H9 (cell line): ENCODE results near the gene CDKN3. TPM values are rescaled to one million over a fixed set of nuclear protein-coding genes. Genes with fewer than 3 reads are reported as not detected.

Source experiments
- DNase-seq: peaks from one replicate; pipeline ENCODE4 v3.0.0-alpha.2; 2017
- H2AFZ ChIP-seq: one replicate; pipeline ENCODE4 v1.6.1; 2013; ENCODE audit warnings: mild to moderate bottlenecking, low read length, control low read depth, moderate library complexity
- H2AK5ac ChIP-seq: 2 replicates; pipeline ENCODE4 v1.6.1; 2013; ENCODE audit warnings: low read length, control low read depth, mixed read lengths; ENCODE audit not compliant: insufficient read length
- H2BK120ac ChIP-seq: one replicate; pipeline ENCODE4 v1.6.1; 2013; ENCODE audit warnings: low read depth, mild to moderate bottlenecking, low read length, control low read depth, inconsistent platforms; ENCODE audit not compliant: poor library complexity, severe bottlenecking
- H2BK12ac ChIP-seq: 2 replicates; pipeline ENCODE4 v1.6.1; 2013; ENCODE audit warnings: low read length, control low read depth, mixed read lengths, low read depth; ENCODE audit not compliant: insufficient read length
- H2BK15ac ChIP-seq: 2 replicates; pipeline ENCODE4 v1.6.1; 2013; ENCODE audit warnings: low read depth, low read length, control low read depth
- H2BK20ac ChIP-seq: one replicate; pipeline ENCODE4 v1.6.1; 2013; ENCODE audit warnings: low read depth, mild to moderate bottlenecking, low read length, control low read depth, inconsistent platforms; ENCODE audit not compliant: poor library complexity, severe bottlenecking
- H2BK5ac ChIP-seq: 2 replicates; pipeline ENCODE4 v1.6.1; 2013; ENCODE audit warnings: low read length, control low read depth, mixed read lengths; ENCODE audit not compliant: insufficient read length
- H3K14ac ChIP-seq: 2 replicates; pipeline ENCODE4 v1.6.1; 2013; ENCODE audit warnings: low read length, control low read depth; ENCODE audit not compliant: insufficient read depth
- H3K18ac ChIP-seq: 2 replicates; pipeline ENCODE4 v1.6.1; 2013; ENCODE audit warnings: low read depth, mild to moderate bottlenecking, mixed read lengths, low read length, control low read depth; ENCODE audit not compliant: insufficient read length
- H3K23ac ChIP-seq: 2 replicates; pipeline ENCODE4 v1.6.1; 2013; ENCODE audit warnings: low read length, control low read depth, mixed read lengths, low read depth; ENCODE audit not compliant: insufficient read length
- H3K23me2 ChIP-seq: 2 replicates; pipeline ENCODE4 v1.6.1; 2013; ENCODE audit warnings: low read depth, mild to moderate bottlenecking, mixed read lengths, low read length, control low read depth; ENCODE audit not compliant: insufficient read length, poor library complexity, severe bottlenecking
- H3K27ac ChIP-seq: 2 replicates; pipeline ENCODE4 v1.5.1; 2013; ENCODE audit warnings: low read length, control low read depth, mixed read lengths, low read depth; ENCODE audit not compliant: insufficient read length
- H3K27me3 ChIP-seq: 2 replicates; pipeline ENCODE4 v1.6.1; 2013; ENCODE audit warnings: low read length, control low read depth, inconsistent platforms; ENCODE audit not compliant: insufficient read depth
- H3K4ac ChIP-seq: 2 replicates; pipeline ENCODE4 v1.6.1; 2013; ENCODE audit warnings: low read depth, mild to moderate bottlenecking, control low read depth, inconsistent platforms, low read length, moderate library complexity
- H3K4me1 ChIP-seq: 2 replicates; pipeline ENCODE4 v1.6.1; 2013; ENCODE audit warnings: low read length, control low read depth, inconsistent platforms; ENCODE audit not compliant: insufficient read depth
- H3K4me2 ChIP-seq: 2 replicates; pipeline ENCODE4 v1.6.1; 2013; ENCODE audit warnings: low read length, control low read depth, mixed read lengths; ENCODE audit not compliant: insufficient read length, insufficient read depth
- H3K56ac ChIP-seq: 2 replicates; pipeline ENCODE4 v1.6.1; 2013; ENCODE audit warnings: low read depth, mild to moderate bottlenecking, mixed read lengths, low read length, control low read depth; ENCODE audit not compliant: insufficient read length
- H3K79me1 ChIP-seq: 2 replicates; pipeline ENCODE4 v1.6.1; 2013; ENCODE audit warnings: low read depth, mild to moderate bottlenecking, moderate library complexity, low read length, control low read depth, inconsistent platforms; ENCODE audit not compliant: insufficient read depth, poor library complexity, severe bottlenecking
- H3K79me2 ChIP-seq: 2 replicates; pipeline ENCODE4 v1.6.1; 2013; ENCODE audit warnings: low read length, control low read depth, inconsistent platforms; ENCODE audit not compliant: insufficient read depth
- H3K9ac ChIP-seq: 2 replicates; pipeline ENCODE4 v1.6.1; 2013; ENCODE audit warnings: low read length, control low read depth, mixed read lengths; ENCODE audit not compliant: insufficient read length; ENCODE audit errors: extremely low read depth
- H3K9me3 ChIP-seq: one replicate; pipeline ENCODE4 v1.6.1; 2013; ENCODE audit warnings: low read depth, low read length, inconsistent platforms; ENCODE audit not compliant: control insufficient read depth
- H3T11ph ChIP-seq: one replicate; pipeline ENCODE4 v1.6.1; 2013; ENCODE audit warnings: mild to moderate bottlenecking, low read length, control low read depth, inconsistent platforms
- H4K20me1 ChIP-seq: one replicate; pipeline ENCODE4 v1.6.1; 2013; ENCODE audit not compliant: control insufficient read depth, insufficient read length, insufficient read depth
- H4K5ac ChIP-seq: 2 replicates; pipeline ENCODE4 v1.6.1; 2013; ENCODE audit warnings: low read depth, mild to moderate bottlenecking, mixed read lengths, low read length, control low read depth; ENCODE audit not compliant: insufficient read length
- H4K8ac ChIP-seq: replicated peaks from 2 replicates; pipeline ENCODE4 v1.6.1; 2013; ENCODE audit warnings: low read length, control low read depth, mixed read lengths, low read depth; ENCODE audit not compliant: insufficient read length
- H4K91ac ChIP-seq: 2 replicates; pipeline ENCODE4 v1.6.1; 2013; ENCODE audit warnings: low read depth, mild to moderate bottlenecking, moderate library complexity, mixed read lengths, low read length, control low read depth; ENCODE audit not compliant: insufficient read length
- H3K27ac Mint-ChIP-seq, 3 experiments: 2 replicates in 2 of 3; 3 replicates in 1 of 3; pipeline ENCODE4 v1.8.0; 2020 to 2021; ENCODE audit warnings: mixed read lengths in 3 of 3, mild to moderate bottlenecking in 1 of 3, moderate library complexity in 1 of 3
- H3K27me3 Mint-ChIP-seq: 2 replicates; pipeline ENCODE4 v1.8.0; 2021; ENCODE audit warnings: low read depth, mild to moderate bottlenecking, moderate library complexity, mixed read lengths
- H3K36me3 Mint-ChIP-seq, 3 experiments: 2 replicates in 2 of 3; 3 replicates in 1 of 3; pipeline ENCODE4 v1.8.0; 2020 to 2021; ENCODE audit warnings: low read depth in 3 of 3, mixed read lengths in 3 of 3; ENCODE audit not compliant: insufficient read depth in 1 of 3
- H3K4me1 Mint-ChIP-seq, 2 experiments: 2 replicates each; pipeline ENCODE4 v1.8.0; 2020; ENCODE audit warnings: mixed read lengths in 2 of 2
- H3K4me3 Mint-ChIP-seq, 2 experiments: 2 replicates in 1 of 2; 3 replicates in 1 of 2; pipeline ENCODE4 v1.8.0; 2020 to 2021; ENCODE audit warnings: mild to moderate bottlenecking in 2 of 2, mixed read lengths in 2 of 2, moderate library complexity in 1 of 2
- H3K9me3 Mint-ChIP-seq, 2 experiments: 2 replicates in 1 of 2; 3 replicates in 1 of 2; pipeline ENCODE4 v1.8.0; 2020; ENCODE audit warnings: mild to moderate bottlenecking in 2 of 2, mixed read lengths in 2 of 2, moderate library complexity in 1 of 2
- WGBS: extraction: QIAGEN DNeasy Blood & Tissue Kit; methylation state at CpG from one replicate; pipeline ENCODE4 v1.1.7; 2013; ENCODE audit warnings: missing lambda C conversion rate, low lambda C conversion rate, mixed read lengths; ENCODE audit not compliant: insufficient read length; ENCODE audit errors: extremely low coverage; 5-methylcytosine and 5-hydroxymethylcytosine counted together
- total RNA-seq: library from RNA; stranded (reverse); gene quantifications from 2 replicates; pipeline ENCODE4 v1.2.1, GENCODE V29; 2021
- TF ChIP-seq, protein P1 (sequence below): fragments of 200-600 bp; sonication (generic); conservative IDR thresholded peaks from 3 replicates; pipeline ENCODE4 v1.8.0; 2021; ENCODE audit warnings: antibody characterized with exemption, mild to moderate bottlenecking

The CDKN3 gene
- total RNA-seq, 1 experiment from 2014 or later: 45.9 TPM

DNA sequence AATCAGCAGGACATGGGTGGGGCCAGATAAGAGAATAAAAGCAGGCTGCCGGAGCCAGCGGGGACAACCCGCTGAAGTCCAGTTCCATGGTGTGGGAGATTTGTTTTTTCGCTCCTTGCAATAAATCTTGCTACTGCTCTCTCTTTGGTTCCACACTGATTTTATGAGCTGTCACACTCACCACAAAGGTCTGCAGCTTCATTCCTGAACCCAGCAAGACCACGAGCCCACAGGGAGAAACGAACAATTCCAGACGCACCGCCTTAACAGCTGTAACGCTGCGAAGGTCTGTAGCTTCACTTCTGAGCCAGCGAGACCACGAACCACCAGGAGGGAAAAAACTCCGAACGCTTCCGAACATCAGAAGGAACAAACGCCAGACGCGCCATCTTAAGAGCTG lies 47.2 kb downstream of the CDKN3 start:
- no peak overlapping the region for H3K23ac ChIP-seq
- no CpG with 5 or more reads among the region's 18 CpGs for WGBS

More for the DNA sequence above, 47.2 kb downstream of the CDKN3 start:
- H3K27ac ChIP-seq: no peak overlapping the region
- no peak overlapping the region for H3K9ac ChIP-seq
- H4K8ac ChIP-seq: no peak overlapping the region
- H3K79me1 ChIP-seq: peaks cover 3% of the 10 kb centered on the region
- no peak overlapping the region for H3K56ac ChIP-seq
- H3K23me2 ChIP-seq: peaks cover 4% of the 10 kb centered on the region
- H3K4me3 Mint-ChIP-seq: no peak overlapping the region
- TF ChIP-seq, protein P1, sequence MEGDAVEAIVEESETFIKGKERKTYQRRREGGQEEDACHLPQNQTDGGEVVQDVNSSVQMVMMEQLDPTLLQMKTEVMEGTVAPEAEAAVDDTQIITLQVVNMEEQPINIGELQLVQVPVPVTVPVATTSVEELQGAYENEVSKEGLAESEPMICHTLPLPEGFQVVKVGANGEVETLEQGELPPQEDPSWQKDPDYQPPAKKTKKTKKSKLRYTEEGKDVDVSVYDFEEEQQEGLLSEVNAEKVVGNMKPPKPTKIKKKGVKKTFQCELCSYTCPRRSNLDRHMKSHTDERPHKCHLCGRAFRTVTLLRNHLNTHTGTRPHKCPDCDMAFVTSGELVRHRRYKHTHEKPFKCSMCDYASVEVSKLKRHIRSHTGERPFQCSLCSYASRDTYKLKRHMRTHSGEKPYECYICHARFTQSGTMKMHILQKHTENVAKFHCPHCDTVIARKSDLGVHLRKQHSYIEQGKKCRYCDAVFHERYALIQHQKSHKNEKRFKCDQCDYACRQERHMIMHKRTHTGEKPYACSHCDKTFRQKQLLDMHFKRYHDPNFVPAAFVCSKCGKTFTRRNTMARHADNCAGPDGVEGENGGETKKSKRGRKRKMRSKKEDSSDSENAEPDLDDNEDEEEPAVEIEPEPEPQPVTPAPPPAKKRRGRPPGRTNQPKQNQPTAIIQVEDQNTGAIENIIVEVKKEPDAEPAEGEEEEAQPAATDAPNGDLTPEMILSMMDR: no peak
- peaks cover 9 to 11% (median 10%) of the 10 kb centered on the region in 3 experiments; a peak in 6 of 7 replicates for H3K36me3 Mint-ChIP-seq
- no peak for DNase-seq
- no peak overlapping the region for H2BK15ac ChIP-seq
- H3K27me3 ChIP-seq: no peaks in the 10 kb centered on the region; the same call in 1 of the 2 replicates
- H2AFZ ChIP-seq: no peak overlapping the region
- no peaks in the 10 kb centered on the region for H3K9me3 ChIP-seq
- H3K18ac ChIP-seq: no peak overlapping the region
- H2BK20ac ChIP-seq: no peak overlapping the region
- no peaks in the 10 kb centered on the region; the same call in 1 of the 2 replicates for H3K4me1 ChIP-seq
- H2BK12ac ChIP-seq: no peak overlapping the region
- H3K27me3 Mint-ChIP-seq: no peaks in the 10 kb centered on the region
- H3K14ac ChIP-seq: no peak overlapping the region; the same call in 1 of the 2 replicates
- no peak overlapping the region for H2AK5ac ChIP-seq
- H4K91ac ChIP-seq: no peak overlapping the region
- no peaks in the 10 kb centered on the region for H3K9me3 Mint-ChIP-seq
- H3K79me2 ChIP-seq: peaks cover 11% of the 10 kb centered on the region; the same call in 1 of the 2 replicates
- H4K5ac ChIP-seq: no peak overlapping the region
- H3K4me2 ChIP-seq: no peak overlapping the region
- H2BK120ac ChIP-seq: no peak overlapping the region
- no peak overlapping the region for H3K27ac Mint-ChIP-seq
- no peak overlapping the region for H3K4ac ChIP-seq
- no peaks in the 10 kb centered on the region for H4K20me1 ChIP-seq
- no peak overlapping the region for H3T11ph ChIP-seq
- no peak overlapping the region for H2BK5ac ChIP-seq
- peaks cover 15 to 24% of the 10 kb centered on the region in 2 experiments for H3K4me1 Mint-ChIP-seq
